Mucosa of descending colon (tissue), 3 donors: ENCODE measurements around the gene FTO. TPM values are rescaled to one million over a fixed set of nuclear protein-coding genes. Genes with fewer than 3 reads are reported as not detected.

ENCODE experiments used
- ATAC-seq: fragments of 200-7000 bp; cut with Tn5 transposase; one replicate; pipeline ENCODE4 v1.9.1; 2020; ENCODE audit warnings: mild to moderate bottlenecking, moderate library complexity
- DNase-seq, 3 donors: peaks; one replicate each; pipeline ENCODE4 v3.0.0-alpha.2; 2020
- H3K36me3 ChIP-seq: fragments of 200-600 bp; one replicate; pipeline ENCODE4 v1.8.0; 2021; ENCODE audit warnings: low read depth, mild to moderate bottlenecking
- H3K4me1 ChIP-seq: fragments of 200-600 bp; one replicate; pipeline ENCODE4 v1.8.0; 2021; ENCODE audit warnings: low read depth, mild to moderate bottlenecking
- H3K4me3 ChIP-seq: fragments of 200-600 bp; one replicate; pipeline ENCODE4 v1.8.0; 2021; ENCODE audit warnings: mild to moderate bottlenecking
- H3K9me3 ChIP-seq: fragments of 200-600 bp; one replicate; pipeline ENCODE4 v1.8.0; 2021; ENCODE audit warnings: mild to moderate bottlenecking
- intact Hi-C, 2 donors: fragments of 100-400 bp; cut with DNase I in 1 of 2; cut with micrococcal nuclease in 1 of 2; formaldehyde crosslinking; loops; one replicate each; pipeline versions ENCODE4 v1.11.0 to v1.11.1; 2022; cut with DNase I, micrococcal nuclease
- long read RNA-seq, 2 donors: library from polyadenylated mRNA; unstranded; transcript quantifications; one replicate each; pipeline ENCODE4 v2.0.0, GENCODE V29; 2019 to 2021
- total RNA-seq, 3 donors: library from RNA; stranded (reverse); fragmentation: NEBNext Ultra II Directional in 2 of 3; extraction: Animal tissue kit (Norgen Biotek cat#: 25700) in 2 of 3; gene quantifications; one replicate each; pipeline versions ENCODE4 v1.2.1 to v1.2.4, GENCODE V29; 2021 to 2023
- TF ChIP-seq, protein P1 (sequence below): fragments of 200-600 bp; IDR thresholded peaks from one replicate; pipeline ENCODE4 v1.8.0; 2022; ENCODE audit warnings: antibody characterized with exemption, mild to moderate bottlenecking
- donor health status: DM: no; HTN: no; CAD: no; lungs with moderate emphysema.
- donor health status: DM: no; HTN: no; CAD: no.
- donor health status: DM: no; HTN: yes; CAD: no.

Gene FTO
- 10 to 100 TPM; 38.0 to 81.7 (median 39.1) TPM for total RNA-seq
- long read RNA-seq, donor 1, full-length matches to known transcripts: 6 of 12 reads
- long read RNA-seq, donor 1, partial matches to known transcripts: 1 of 12 reads
- long read RNA-seq, donor 1, other reads (novel, unspliced or antisense): 5 of 12 reads
- long read RNA-seq, donor 2, full-length matches to known transcripts: 1 of 1 reads
- long read RNA-seq, donor 2, partial matches to known transcripts: 0 of 1 reads
- long read RNA-seq, donor 2, other reads (novel, unspliced or antisense): 0 of 1 reads

DNA sequence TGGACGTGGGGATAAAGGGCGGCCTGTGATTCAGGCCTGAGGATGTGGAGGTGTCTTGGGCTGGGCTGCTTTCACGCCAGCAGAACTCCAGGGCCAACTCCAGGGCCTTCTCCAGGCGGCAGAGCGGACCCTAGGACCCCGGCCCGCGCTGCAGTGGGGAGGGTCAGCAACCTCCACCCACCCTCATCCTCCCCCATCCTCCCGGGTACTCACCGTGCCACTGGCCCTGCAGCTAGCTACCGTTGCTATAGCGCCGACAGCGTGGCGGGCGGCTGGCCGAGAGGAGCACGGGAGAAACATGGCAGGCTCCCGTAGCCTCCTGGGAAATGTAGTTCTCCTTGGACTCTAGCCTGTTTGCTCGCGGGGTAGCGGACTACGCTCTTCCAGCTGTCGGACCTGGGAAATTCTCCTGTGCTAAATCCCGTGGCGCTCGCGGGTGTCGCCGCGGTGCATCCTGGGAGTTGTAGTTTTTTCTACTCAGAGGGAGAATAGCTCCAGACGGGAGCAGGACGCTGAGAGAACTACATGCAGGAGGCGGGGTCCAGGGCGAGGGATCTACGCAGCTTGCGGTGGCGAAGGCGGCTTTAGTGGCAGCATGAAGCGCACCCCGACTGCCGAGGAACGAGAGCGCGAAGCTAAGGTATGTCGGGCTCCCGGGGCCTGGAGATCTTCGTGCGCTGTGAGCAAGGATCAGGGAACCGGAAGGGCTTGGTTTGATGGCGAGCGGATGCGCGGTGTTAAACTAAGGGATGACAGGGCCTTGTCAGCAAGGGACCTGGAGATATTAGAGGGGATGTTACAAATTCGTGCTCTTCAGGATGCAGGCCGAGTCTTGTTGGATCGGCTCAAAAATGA, at the start of gene FTO, which contains the start of gene RPGRIP1L:
Gene FTO, plus strand, starts transcription at position 567 of the 855 bp plus-strand sequence.
Gene RPGRIP1L, minus strand, starts transcription at position 270 of the 855 bp plus-strand sequence. CDS start 3,136 bp downstream, outside the sequence.
- DNase-seq (peak; percentile 97 to 100 (median 99)), ATAC-seq (peak; percentile 99)
- no peaks in the 10 kb centered on the region for H3K36me3 ChIP-seq
- TF ChIP-seq, protein P1, sequence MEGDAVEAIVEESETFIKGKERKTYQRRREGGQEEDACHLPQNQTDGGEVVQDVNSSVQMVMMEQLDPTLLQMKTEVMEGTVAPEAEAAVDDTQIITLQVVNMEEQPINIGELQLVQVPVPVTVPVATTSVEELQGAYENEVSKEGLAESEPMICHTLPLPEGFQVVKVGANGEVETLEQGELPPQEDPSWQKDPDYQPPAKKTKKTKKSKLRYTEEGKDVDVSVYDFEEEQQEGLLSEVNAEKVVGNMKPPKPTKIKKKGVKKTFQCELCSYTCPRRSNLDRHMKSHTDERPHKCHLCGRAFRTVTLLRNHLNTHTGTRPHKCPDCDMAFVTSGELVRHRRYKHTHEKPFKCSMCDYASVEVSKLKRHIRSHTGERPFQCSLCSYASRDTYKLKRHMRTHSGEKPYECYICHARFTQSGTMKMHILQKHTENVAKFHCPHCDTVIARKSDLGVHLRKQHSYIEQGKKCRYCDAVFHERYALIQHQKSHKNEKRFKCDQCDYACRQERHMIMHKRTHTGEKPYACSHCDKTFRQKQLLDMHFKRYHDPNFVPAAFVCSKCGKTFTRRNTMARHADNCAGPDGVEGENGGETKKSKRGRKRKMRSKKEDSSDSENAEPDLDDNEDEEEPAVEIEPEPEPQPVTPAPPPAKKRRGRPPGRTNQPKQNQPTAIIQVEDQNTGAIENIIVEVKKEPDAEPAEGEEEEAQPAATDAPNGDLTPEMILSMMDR: peak; percentile 14
- H3K4me3 ChIP-seq: peak within 1 kb of the TSS; percentile 46
- H3K4me1 ChIP-seq: peaks cover 11% of the 10 kb centered on the region
- intact Hi-C loops: no loop called here
- no peaks in the 10 kb centered on the region for H3K9me3 ChIP-seq

DNA sequence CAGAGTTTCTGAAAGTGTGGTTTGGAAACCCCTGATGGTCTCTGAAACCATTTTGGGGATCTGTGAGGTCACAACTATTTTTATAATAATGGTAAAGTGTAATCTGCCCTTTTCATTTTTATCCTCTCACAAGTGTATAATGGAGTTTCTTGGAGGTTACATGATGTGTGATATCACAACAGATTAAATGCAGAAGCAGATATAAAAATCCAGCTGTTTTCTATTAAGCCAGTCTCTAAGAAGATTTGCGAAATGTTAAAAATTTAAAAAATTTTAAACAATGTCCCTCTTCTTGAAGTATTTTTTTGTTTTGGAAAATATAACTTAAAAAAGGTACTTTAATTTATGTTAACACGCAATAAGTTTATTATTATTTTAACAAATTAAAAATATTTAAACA, 49.0 kb upstream of the FTO start:
- Histone ChIP-seq H3K9me3 (no peaks in the 10 kb centered on the region), H3K36me3 (no peaks in the 10 kb centered on the region), H3K4me1 (no peaks in the 10 kb centered on the region), H3K4me3 (no peak overlapping the region)
- TF ChIP-seq, protein P1: no peak
- ATAC-seq (no peak), DNase-seq (no peak)
- intact Hi-C loops: no loop called here

DNA sequence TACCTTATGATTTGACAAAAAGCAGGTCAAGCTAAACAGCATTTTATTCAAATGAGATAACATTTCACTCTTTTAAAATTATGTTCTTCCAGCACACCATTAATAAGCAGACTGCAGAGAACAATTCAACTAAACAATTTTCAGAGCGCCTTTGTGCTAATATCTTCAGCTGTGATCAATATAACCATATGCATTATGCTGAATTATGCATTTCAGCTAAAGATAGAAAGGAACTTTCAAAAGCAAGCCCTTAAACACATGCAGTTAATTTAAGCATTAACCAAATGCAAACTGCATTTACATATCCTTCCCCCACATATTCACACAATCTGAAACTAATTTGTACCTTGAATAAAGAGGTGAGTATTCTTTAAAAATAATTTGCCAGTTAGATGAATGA, 41.9 kb upstream of the FTO start:
- DNase-seq: no peak
- intact Hi-C loops: no loop called here
- Histone ChIP-seq H3K36me3 (no peaks in the 10 kb centered on the region), H3K4me3 (no peak overlapping the region), H3K9me3 (no peaks in the 10 kb centered on the region), H3K4me1 (no peaks in the 10 kb centered on the region)
- ATAC-seq: no peak
- TF ChIP-seq, protein P1: no peak

DNA sequence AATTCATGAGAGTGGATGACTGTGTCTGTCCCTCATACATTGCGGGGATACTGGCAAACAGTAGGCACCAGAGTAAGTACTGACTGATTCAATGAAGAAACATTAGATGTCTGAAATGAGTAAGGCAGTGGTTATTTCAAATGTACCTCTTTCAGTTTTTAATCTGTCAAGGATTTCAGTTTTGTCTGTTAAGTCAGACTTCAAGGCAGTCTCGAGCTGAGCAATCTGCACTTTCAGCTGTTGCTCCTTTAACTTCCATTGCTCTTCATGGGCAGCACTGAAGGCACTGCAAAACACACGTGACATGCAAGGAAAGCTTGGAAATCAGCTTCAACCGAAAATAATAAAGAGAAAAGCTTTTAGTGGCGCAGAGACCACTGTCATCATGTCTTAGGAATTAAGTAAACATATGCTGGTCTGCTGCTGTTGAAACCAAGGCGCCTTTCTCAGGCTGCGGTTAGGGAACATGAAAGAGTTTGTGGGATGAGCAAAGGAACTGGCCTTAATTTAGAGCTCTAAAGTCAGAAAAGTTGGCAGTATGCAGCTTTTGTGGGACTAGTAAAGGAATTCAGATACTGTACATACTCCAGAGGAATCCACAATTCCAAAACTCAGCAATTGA, 39.1 kb upstream of the FTO start:
- intact Hi-C loops: no loop called here
- TF ChIP-seq, protein P1: no peak
- Histone ChIP-seq H3K9me3 (no peaks in the 10 kb centered on the region), H3K36me3 (no peaks in the 10 kb centered on the region), H3K4me1 (no peaks in the 10 kb centered on the region), H3K4me3 (no peak overlapping the region)
- DNase-seq (no peak), ATAC-seq (no peak)

DNA sequence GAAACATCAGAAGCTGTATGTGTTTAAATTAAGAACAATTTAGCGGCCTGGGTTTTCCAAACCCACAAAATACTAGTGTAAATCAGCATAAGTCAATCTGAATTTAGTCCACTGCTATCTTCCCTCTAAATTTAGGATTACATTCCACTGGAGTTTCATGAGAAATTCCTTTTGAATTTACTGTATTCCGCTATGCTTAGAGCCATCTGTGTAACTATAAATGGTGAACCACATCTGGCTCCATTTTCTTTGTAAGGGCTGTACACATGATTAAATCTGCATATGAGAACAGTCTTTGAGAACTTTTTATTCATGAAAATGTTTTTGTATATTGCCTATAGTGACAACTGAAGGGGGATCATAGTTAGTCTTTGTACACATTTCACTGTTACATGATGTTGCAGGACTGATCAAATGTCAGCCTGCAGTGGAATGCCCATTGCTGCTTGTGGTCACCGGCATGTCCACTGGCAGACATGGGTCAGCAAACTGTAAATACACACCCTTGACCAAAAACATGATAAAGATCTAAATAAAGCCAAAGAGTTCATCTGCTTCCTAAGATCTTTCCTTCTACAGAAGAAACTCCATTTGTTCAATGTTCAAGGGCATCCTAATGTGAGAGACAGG, 37.1 kb upstream of the FTO start:
- intact Hi-C loops: no loop called here
- Histone ChIP-seq H3K9me3 (no peaks in the 10 kb centered on the region), H3K36me3 (no peaks in the 10 kb centered on the region), H3K4me3 (no peak overlapping the region), H3K4me1 (no peaks in the 10 kb centered on the region)
- ATAC-seq (no peak), DNase-seq (no peak)
- TF ChIP-seq, protein P1: no peak
